Tibial nerve (tissue), 4 donors: ENCODE data around the gene EGLN2. TPM values are rescaled to one million over a fixed set of nuclear protein-coding genes. Genes with fewer than 3 reads are reported as not detected.
A peak's percentile ranks its signal among the peaks of the same experiment; 100 is the strongest.

ENCODE experiments used
- DNase-seq, 2 donors: peaks; one replicate each; pipeline ENCODE4 v3.0.0-alpha.2; 2019; ENCODE audit warnings: low spot score in 2 of 2
- H3K27ac ChIP-seq, 4 donors: fragments of 200-600 bp; sonication (generic) in 3 of 4; one replicate each; pipeline ENCODE4 v1.5.1; 2017 to 2019; ENCODE audit warnings: mild to moderate bottlenecking in 1 of 4
- H3K27me3 ChIP-seq, 2 donors: fragments of 200-600 bp; sonication (generic) in 1 of 2; one replicate each; pipeline versions ENCODE4 v1.5.1 to v1.6.0; 2017 to 2019
- H3K36me3 ChIP-seq, 3 donors: fragments of 200-600 bp; sonication (generic); one replicate each; pipeline ENCODE4 v1.5.1; 2018 to 2019
- H3K4me1 ChIP-seq, 4 donors: fragments of 200-600 bp; sonication (generic) in 3 of 4; one replicate each; pipeline ENCODE4 v1.5.1; 2017 to 2019
- H3K4me3 ChIP-seq, 4 donors: fragments of 200-600 bp; sonication (generic) in 3 of 4; one replicate each; pipeline ENCODE4 v1.5.1; 2017 to 2019; ENCODE audit warnings: mild to moderate bottlenecking in 1 of 4, moderate library complexity in 1 of 4
- H3K9me3 ChIP-seq, 4 donors: fragments of 200-600 bp; sonication (generic) in 3 of 4; one replicate each; pipeline ENCODE4 v1.5.1; 2017 to 2019
- CTCF ChIP-seq, 5 experiments: fragments of 200-600 bp in 3 of 5; fragments of 450-650 bp in 2 of 5; sonication (generic) in 3 of 5; IDR thresholded peaks; one replicate each; pipeline ENCODE4 v1.5.1; 2016 to 2019; ENCODE audit warnings: antibody characterized with exemption in 5 of 5, mild to moderate bottlenecking in 3 of 5, moderate library complexity in 2 of 5
- EP300 ChIP-seq, 2 donors: sonication (generic); formaldehyde crosslinking; IDR thresholded peaks; one replicate each; pipeline ENCODE4 v1.6.1; 2017; ENCODE audit warnings: antibody characterized with exemption in 2 of 2, mild to moderate bottlenecking in 1 of 2
- POLR2A ChIP-seq, 2 donors: fragments of 450-650 bp; IDR thresholded peaks; one replicate each; pipeline ENCODE4 v1.6.1; 2017; ENCODE audit warnings: antibody characterized with exemption in 2 of 2, mild to moderate bottlenecking in 2 of 2, moderate library complexity in 2 of 2
- WGBS, 2 donors: methylation state at CpG; one replicate each; pipeline ENCODE4 v1.1.5; 2018; 5-methylcytosine and 5-hydroxymethylcytosine counted together
- total RNA-seq, 4 donors: library from RNA; depleted of rRNA; stranded (reverse); fragments of >200 nt; gene quantifications; one replicate each; pipeline ENCODE4 v1.1.0, GENCODE V29; 2016

EGLN2 gene
- total RNA-seq, 4 donors from 2014 or later = 93.5 to 134 (median 120) TPM

GRCh38 chr19:40754611-40755247 is 44.3 kb upstream of the EGLN2 start:
- DNase-seq = no peak
- Histone ChIP-seq H3K27ac (peak overlapping the region in 2 of 4 donors; percentile 16 to 63), H3K27me3 (no peaks in the 10 kb centered on the region), H3K4me3 (peak overlapping the region in 1 of 4 donors; percentile 1), H3K36me3 (peaks cover 0 to 56% (median 19%) of the 10 kb centered on the region in 3 donors), H3K9me3 (no peaks in the 10 kb centered on the region), H3K4me1 (peaks cover 0 to 55% (median 32%) of the 10 kb centered on the region in 4 donors)
- 79 to 81% methylated on average over 9 of the region's 9 CpGs for WGBS, 2 donors
- TF ChIP-seq POLR2A (IDR thresholded peaks at IDR 0.05) = no peak
- TF ChIP-seq CTCF (IDR thresholded peaks at IDR 0.05) = no peak
- no peak for TF ChIP-seq EP300 (IDR thresholded peaks at IDR 0.05)

- no peak for DNase-seq
- TF ChIP-seq CTCF (IDR thresholded peaks at IDR 0.05) (no peak), EP300 (IDR thresholded peaks at IDR 0.05) (no peak), POLR2A (IDR thresholded peaks at IDR 0.05) (no peak)
- 86 to 97% methylated on average over 3 of the region's 3 CpGs for WGBS, 2 donors
- Histone ChIP-seq H3K4me3 (no peak overlapping the region), H3K9me3 (no peaks in the 10 kb centered on the region), H3K4me1 (peaks cover 0 to 52% (median 29%) of the 10 kb centered on the region in 4 donors), H3K36me3 (peaks cover 0 to 61% (median 24%) of the 10 kb centered on the region in 3 donors), H3K27me3 (no peaks in the 10 kb centered on the region), H3K27ac (no peak overlapping the region)
These were observed 43.8 kb upstream of the EGLN2 start for GRCh38 chr19:40755248-40755624.

GRCh38 chr19:40755791-40756190 is 43.2 kb upstream of the EGLN2 start:
- no peaks in the 10 kb centered on the region for H3K27me3 ChIP-seq
- peaks cover 0 to 67% (median 30%) of the 10 kb centered on the region in 3 donors for H3K36me3 ChIP-seq
- WGBS, 2 donors = 95 to 99% methylated on average over 8 of the region's 8 CpGs
- no peak overlapping the region for H3K4me3 ChIP-seq
- TF ChIP-seq EP300 (IDR thresholded peaks at IDR 0.05) (no peak), CTCF (IDR thresholded peaks at IDR 0.05) (no peak), POLR2A (IDR thresholded peaks at IDR 0.05) (no peak)
- no peak for DNase-seq
- H3K9me3 ChIP-seq = no peaks in the 10 kb centered on the region
- peaks cover 0 to 52% (median 29%) of the 10 kb centered on the region in 4 donors for H3K4me1 ChIP-seq
- H3K27ac ChIP-seq = no peak overlapping the region

GRCh38 chr19:40756502-40757110 is 42.4 kb upstream of the EGLN2 start:
- Histone ChIP-seq H3K9me3 (no peaks in the 10 kb centered on the region), H3K36me3 (peaks cover 0 to 75% (median 38%) of the 10 kb centered on the region in 3 donors), H3K27me3 (no peaks in the 10 kb centered on the region), H3K4me1 (peaks cover 0 to 52% (median 29%) of the 10 kb centered on the region in 4 donors), H3K27ac (no peak overlapping the region), H3K4me3 (no peak overlapping the region)
- 79 to 89% methylated on average over 10 to 11 of the region's 11 CpGs for WGBS, 2 donors
- no peak for DNase-seq
- TF ChIP-seq POLR2A (IDR thresholded peaks at IDR 0.05) = no peak
- no peak for TF ChIP-seq CTCF (IDR thresholded peaks at IDR 0.05)
- TF ChIP-seq EP300 (IDR thresholded peaks at IDR 0.05) = no peak

GRCh38 chr19:40758491-40758890 is 40.5 kb upstream of the EGLN2 start:
- 97 to 100% methylated on average over 3 of the region's 3 CpGs for WGBS, 2 donors
- Histone ChIP-seq H3K4me3 (no peak overlapping the region), H3K36me3 (peaks cover 9 to 93% (median 57%) of the 10 kb centered on the region in 3 donors), H3K27me3 (no peaks in the 10 kb centered on the region), H3K9me3 (no peaks in the 10 kb centered on the region), H3K27ac (no peak overlapping the region), H3K4me1 (peaks cover 0 to 36% (median 18%) of the 10 kb centered on the region in 4 donors)
- TF ChIP-seq POLR2A (IDR thresholded peaks at IDR 0.05) = no peak
- TF ChIP-seq EP300 (IDR thresholded peaks at IDR 0.05) = no peak
- no peak for TF ChIP-seq CTCF (IDR thresholded peaks at IDR 0.05)
- DNase-seq = no peak
